B cell (primary cell): Measurements from ENCODE around the gene ACIN1.

ENCODE experiments used
- EZH2 ChIP-seq: IDR thresholded peaks from 2 replicates; pipeline ENCODE4 v1.6.1; 2012; ENCODE audit warnings: borderline replicate concordance, low read depth, mild to moderate bottlenecking, moderate library complexity, low read length; ENCODE audit not compliant: insufficient read depth, poor library complexity, severe bottlenecking
- TF ChIP-seq, protein P1 (sequence below): fragments of 200-600 bp; IDR thresholded peaks from one replicate; pipeline ENCODE4 v1.8.0; 2022; ENCODE audit warnings: antibody characterized with exemption, mild to moderate bottlenecking

DNA sequence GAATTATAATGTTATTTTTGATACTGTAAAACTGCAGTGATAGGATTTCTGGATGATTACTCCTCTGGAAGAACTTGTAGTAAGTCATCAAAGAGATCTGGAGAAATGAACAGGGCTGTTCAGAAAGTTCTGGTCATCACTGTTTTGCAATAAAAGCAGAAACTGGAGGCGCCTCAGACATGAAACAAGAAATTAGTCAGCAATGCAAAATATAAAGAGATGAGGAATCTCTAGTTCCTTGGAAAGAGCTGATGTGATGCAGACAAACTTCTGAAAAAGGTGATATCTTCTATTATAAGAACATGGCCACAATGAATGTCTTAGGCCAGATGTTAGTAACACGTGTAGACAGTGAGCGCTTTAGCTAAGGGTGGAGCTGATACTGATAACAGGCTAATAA, 9.5 kb downstream of the ACIN1 start:
- TF ChIP-seq, protein P1, sequence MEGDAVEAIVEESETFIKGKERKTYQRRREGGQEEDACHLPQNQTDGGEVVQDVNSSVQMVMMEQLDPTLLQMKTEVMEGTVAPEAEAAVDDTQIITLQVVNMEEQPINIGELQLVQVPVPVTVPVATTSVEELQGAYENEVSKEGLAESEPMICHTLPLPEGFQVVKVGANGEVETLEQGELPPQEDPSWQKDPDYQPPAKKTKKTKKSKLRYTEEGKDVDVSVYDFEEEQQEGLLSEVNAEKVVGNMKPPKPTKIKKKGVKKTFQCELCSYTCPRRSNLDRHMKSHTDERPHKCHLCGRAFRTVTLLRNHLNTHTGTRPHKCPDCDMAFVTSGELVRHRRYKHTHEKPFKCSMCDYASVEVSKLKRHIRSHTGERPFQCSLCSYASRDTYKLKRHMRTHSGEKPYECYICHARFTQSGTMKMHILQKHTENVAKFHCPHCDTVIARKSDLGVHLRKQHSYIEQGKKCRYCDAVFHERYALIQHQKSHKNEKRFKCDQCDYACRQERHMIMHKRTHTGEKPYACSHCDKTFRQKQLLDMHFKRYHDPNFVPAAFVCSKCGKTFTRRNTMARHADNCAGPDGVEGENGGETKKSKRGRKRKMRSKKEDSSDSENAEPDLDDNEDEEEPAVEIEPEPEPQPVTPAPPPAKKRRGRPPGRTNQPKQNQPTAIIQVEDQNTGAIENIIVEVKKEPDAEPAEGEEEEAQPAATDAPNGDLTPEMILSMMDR, result no peak
- no peak for TF ChIP-seq EZH2
